Stimulated activated CD8-positive, alpha-beta memory T cell treated with anti-CD3 and anti-CD28 coated beads, Interleukin-4, amount 100 ng/mL, for 1 hour (primary cell): Measurements from ENCODE around the gene B4GALT1.

Source experiments
- DNase-seq, 2 donors: peaks; one replicate each; pipeline ENCODE4 v3.0.0-alpha.2; 2020; ENCODE audit warnings: low read depth in 2 of 2, low spot score in 1 of 2

The B4GALT1 gene, protein sequence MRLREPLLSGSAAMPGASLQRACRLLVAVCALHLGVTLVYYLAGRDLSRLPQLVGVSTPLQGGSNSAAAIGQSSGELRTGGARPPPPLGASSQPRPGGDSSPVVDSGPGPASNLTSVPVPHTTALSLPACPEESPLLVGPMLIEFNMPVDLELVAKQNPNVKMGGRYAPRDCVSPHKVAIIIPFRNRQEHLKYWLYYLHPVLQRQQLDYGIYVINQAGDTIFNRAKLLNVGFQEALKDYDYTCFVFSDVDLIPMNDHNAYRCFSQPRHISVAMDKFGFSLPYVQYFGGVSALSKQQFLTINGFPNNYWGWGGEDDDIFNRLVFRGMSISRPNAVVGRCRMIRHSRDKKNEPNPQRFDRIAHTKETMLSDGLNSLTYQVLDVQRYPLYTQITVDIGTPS

GRCh38 chr9:33167084-33167971 lies at the start of gene B4GALT1:
Gene B4GALT1 (minus strand): TSS chr9:33167336. CDS start chr9:33167169, 167 bp downstream.
- peak; percentile 96 for DNase-seq

DNA sequence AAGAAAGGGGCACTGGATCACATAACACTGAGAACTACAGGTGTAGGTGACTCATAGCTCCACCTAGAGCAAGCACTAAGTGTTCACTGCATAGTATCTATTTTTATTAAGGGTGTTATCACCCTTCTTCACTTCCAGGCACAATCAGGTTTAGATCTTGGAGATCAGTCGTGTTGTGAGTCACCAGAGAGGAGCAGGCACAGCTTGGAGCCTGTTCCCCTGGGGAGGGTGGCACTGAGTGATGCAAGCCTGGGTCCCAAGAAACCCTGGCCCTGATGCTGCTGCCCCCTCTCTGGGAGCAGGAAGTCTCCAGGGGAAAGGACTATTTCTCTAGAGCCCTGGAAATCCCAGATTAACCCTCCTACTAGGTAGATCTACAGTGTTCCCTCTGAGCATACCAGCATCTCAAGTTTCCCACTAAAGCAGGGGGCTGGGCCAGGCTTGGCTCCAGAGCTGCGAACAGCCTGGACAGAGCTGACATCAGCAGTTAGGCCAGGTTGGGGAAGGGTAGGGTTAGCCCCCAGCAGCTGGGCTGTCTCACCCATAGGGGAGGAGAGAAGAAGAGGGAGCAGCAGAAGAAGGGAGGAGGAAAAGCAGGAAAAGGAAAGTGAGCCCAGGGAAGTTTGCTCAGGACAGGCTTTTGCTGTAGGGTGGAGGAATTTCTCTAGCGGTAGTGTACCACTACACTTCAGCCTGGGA lies 44.7 kb upstream of the B4GALT1 start:
- DNase-seq = no peak

GRCh38 chr9:33210006-33210715 lies 43.0 kb upstream of the B4GALT1 start:
- DNase-seq = no peak

DNA sequence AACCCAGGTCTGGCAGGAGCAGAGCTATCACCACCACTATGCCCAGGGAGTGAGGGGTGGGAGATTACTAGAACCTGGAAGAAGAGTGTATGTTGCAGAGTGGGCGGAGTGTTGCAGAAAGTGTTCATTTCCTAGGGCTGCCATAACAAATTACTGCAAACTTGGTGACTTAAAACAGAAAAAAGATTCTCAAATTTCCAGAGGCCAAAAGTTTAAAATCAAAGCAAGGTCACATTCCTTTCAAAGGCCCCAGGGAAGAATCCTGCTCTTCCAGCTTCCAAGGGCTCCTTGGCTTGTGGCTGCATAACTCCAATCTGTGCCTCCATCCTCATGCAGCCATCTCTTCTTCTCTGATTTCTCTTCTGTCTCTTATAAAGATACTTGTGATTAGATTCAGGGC lies 42.3 kb upstream of the B4GALT1 start:
- no peak for DNase-seq

DNA sequence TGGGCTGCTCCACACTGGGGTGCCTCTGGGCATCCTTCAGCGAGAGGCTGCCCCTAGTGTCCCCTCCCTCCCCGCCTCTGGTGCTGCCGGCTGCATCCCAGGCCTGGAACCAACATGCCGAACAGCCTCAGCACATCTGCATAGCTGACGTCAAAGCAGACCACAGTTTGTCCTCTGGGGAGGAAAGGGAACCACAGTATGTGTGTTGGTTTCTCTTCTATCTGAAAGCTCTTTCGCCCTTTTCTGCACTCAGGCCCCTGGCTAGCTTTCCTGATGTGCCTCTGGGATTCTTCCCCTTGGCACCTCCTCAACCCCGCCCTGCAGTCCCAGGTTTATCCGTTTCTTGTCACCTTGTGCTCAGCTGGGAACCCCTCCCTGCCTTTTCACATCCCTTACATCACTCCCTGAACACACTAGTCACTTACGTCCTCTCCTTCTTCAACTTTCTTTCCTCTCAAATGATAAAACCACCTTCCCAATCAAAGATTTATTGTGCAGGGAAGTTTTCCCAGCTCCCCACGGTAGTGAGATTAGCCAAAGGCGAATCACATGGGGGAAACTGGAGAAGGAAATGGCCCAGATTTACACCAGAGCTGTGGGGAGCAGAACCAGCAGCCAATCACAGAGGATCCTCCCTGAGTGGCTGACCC lies 35.5 kb upstream of the B4GALT1 start:
- peak in 1 of 2 donors; percentile 11 for DNase-seq

DNA sequence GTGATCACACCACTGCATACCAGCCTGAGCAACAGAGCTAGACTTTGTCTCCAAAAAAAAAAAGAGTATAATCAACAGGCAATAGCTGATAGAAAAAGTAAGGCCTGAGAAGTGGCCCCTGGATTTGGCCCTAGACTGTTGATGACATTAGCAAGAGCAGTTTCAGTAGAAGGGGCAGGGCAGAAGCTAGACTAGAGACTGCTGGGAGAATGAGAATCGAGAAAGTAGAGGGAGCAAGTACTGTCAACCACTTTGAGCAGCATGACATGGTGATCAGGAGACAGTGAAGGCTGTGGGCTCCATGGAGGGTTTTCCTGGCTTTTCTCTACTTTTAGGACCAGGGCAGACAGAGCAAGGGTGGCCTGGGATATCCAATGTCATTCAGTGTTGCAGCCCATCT lies 34.9 kb upstream of the B4GALT1 start:
- no peak for DNase-seq

GRCh38 chr9:33198165-33198564 lies 31.0 kb upstream of the B4GALT1 start:
- DNase-seq = no peak

GRCh38 chr9:33197279-33198152 lies 30.4 kb upstream of the B4GALT1 start:
- no peak for DNase-seq

- DNase-seq = no peak
These were observed 29.6 kb upstream of the B4GALT1 start for GRCh38 chr9:33196736-33197135.

DNA sequence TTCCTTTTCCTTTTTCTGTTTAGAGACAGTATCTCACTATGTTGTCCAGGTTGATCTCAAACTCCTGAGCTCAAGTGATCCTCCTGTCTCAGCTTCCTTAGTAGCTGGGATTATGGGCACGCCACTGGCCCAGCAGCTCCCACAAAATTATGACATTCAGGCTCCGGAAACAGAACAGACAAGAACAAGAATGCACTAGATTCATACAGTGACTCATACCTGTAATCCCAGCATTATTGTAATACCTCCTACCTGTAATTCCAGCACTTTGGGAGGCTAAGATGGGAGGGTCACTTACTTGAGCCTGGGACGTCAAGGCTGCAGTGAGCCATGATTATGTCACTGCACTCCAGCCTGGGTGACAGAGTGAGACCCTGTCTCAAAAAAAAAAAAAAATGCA lies 26.7 kb upstream of the B4GALT1 start:
- DNase-seq = no peak

GRCh38 chr9:33192493-33193255 lies 25.5 kb upstream of the B4GALT1 start:
- no peak for DNase-seq

GRCh38 chr9:33190021-33190705 lies 23.0 kb upstream of the B4GALT1 start:
- no peak for DNase-seq

DNA sequence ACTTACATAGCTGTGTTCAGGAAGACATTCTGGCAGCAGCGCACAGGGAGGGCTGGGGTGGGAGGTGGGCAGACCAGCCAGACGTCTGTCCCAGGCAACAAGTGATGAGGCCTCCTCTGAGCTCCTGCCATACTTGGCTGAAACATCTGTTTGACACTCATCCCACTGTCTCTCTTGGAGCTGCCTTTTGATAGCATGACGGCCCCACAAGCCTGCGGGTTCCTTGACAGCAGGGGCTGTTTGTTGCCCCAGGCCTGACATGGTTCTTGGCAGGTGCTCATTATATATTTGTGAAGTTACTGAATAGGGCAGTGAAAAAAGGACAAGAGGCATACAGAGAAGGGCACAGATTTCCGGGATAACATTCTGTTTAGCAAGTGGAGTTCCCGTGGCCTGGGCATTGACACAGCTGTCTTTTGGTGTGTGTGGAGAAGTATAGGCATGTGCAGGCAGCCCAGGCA lies 22.2 kb upstream of the B4GALT1 start:
- DNase-seq = no peak

DNA sequence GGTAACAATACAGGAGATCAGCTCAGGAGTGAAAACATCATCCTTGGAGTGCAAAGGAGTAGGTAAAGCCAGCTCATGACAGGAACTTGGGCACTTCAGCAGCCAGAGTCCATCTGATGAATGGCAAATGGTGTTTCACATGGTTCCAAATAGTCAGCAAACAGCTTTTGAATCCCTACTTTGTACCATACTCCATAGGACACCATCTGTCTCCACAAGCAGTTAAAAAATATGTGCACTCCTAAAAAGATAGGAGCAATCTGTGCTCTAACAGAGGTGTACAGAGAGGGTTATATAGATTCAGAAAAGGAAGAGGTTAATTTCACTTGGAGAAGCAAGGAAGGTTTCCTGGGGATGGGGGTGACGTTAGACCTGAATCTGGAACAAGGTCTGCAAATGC lies 21.6 kb upstream of the B4GALT1 start:
- DNase-seq = no peak

DNA sequence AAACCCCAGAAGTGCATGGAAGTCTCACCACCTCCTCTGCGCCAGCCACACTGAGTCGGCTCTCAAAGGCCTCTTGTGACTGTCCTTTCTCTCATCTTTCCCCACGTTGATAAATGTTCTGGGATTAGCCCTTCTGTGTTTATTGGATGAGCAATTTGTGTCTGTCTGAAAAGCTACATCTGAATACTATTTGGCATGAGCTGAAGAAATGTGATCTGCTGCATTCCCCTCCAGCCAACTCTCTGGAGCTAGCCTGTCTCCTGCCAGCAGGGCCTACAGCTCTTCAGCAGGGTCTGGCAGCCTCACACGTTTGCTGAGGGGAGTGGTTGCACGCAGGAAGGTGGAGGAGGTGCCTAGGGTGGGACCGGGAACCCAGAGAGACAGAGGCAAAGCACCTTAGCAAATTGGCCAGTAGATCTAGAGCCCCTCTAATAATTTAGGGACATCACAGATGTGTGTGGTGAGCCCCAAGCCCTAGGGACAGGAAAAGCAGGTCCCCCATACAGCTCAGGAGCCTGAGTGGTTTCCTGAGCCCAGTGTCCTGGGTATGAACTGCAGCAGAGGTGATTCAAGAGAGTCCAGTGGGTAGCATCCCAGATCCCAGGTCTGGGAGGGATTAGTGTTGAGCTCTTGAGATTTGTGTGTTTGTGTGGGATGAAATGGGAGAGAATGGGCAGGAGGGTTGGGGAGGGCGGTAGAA lies 20.5 kb upstream of the B4GALT1 start:
- no peak for DNase-seq

DNA sequence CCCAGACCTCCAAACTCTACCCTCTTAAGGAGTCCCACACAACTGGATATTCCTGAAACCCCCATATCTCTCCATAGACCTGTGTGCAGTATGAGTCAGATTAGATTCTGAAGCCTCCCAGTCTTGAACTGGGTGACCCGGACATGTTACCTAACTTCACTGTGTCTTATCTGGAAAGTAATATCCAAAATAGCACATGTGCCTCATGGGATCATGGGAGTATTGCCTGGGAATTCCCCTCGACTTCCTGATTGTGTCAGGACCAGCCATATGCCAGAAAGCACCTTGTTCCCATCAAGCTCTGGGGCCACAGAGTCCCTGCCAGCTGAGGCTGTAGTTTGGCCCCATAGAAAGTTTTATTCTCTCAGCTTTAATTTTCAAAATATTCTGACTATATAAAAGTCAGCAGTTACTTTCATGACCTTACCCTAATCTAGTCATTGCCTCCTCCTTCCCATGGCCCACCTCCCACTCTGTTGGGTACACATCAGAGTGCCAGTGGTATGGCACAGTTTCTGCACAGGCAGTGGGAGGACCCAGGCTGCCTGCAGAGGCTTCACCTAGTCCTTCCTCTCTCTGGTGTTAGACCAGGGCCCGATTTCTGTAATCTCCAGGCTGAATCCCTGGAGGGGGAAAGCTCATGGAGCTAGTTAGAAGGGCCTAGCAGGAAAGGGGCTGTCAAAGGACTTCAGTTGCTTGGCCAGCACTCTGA lies 19.5 kb upstream of the B4GALT1 start:
- no peak for DNase-seq

GRCh38 chr9:33185858-33186257 lies 18.7 kb upstream of the B4GALT1 start:
- no peak for DNase-seq
